ENCODE measurements around the gene TLE3. TPM values are rescaled to one million over a fixed set of nuclear protein-coding genes. Genes with fewer than 3 reads are reported as not detected.

TLE3 gene
- polyA plus RNA-seq, 3 donors = 12.8 to 117 (median 23.6) TPM

DNA sequence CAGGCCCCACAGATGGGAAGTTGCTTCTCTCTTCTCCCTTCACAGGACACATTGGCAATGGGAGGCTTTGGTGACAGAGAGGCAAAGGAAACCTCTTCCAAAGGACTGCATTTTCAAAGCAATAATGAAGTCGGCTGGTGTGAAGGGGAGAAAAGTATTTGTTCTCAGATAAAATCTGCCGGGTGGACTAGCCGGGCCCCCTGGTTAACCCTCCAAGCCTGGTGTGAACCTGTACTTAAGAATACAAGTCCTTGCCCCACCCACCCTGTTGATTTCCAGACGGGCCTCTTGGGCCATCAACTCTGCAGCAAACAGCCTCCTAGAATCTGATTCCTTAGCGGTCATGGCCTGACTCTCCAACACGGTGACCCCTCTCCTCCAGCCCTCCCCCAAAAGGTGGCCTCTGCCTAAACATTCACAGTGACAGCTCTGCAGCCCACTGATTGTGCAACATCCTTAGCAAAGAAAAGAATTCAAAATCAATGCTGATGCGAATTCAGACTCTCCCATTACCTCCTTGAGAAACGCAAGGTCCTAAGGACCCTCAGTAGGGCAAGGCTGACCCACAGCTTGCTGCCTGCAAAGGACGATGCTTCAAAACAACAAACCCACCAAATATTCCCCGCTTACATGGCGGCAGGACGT lies 9.9 kb downstream of the TLE3 start:
- Histone ChIP-seq H3K9ac (ENCODE audit: insufficient read depth, low read length, poor library complexity, severe bottlenecking) (no peak overlapping the region), H3K79me2 (ENCODE audit: insufficient read depth, low read length) (peaks cover 49% of the 10 kb centered on the region), H3K4me2 (replicated peaks; ENCODE audit: extremely low read depth, low read length, poor library complexity, severe bottlenecking) (no peak overlapping the region), H3K4me3 (replicated peaks in 1 of 3; ENCODE audit: low read depth in 2 of 3, low read length in 3 of 3) (no peak overlapping the region), H3K27ac (ENCODE audit: low read depth in 1 of 2, low read length in 2 of 2) (no peak overlapping the region), H4K20me1 (ENCODE audit: insufficient read depth, low read length) (peaks cover 100% of the 10 kb centered on the region), H2AFZ (ENCODE audit: insufficient read depth, low read depth, low read length, poor library complexity, severe bottlenecking) (no peak overlapping the region), H3K9me3 (replicated peaks in 1 of 2; ENCODE audit: control insufficient read depth in 1 of 2, insufficient read depth in 1 of 2, low read length in 2 of 2) (no peaks in the 10 kb centered on the region), H3K36me3 (replicated peaks in 1 of 2; ENCODE audit: control insufficient read depth in 1 of 2, insufficient read depth in 2 of 2, low read length in 2 of 2) (peaks cover 77 to 92% of the 10 kb centered on the region in 2 donors), H3K27me3 (ENCODE audit: control insufficient read depth in 2 of 2, insufficient read depth in 2 of 2, low read length in 2 of 2) (no peaks in the 10 kb centered on the region), H3K4me1 (ENCODE audit: control insufficient read depth in 1 of 2, insufficient read depth in 2 of 2, low read length in 2 of 2) (peaks cover 24 to 30% of the 10 kb centered on the region in 2 donors)
- intact Hi-C loops (cut with micrococcal nuclease) = no loop called here
- Mint-ChIP-seq H3K36me3 (peaks cover 95 to 96% of the 10 kb centered on the region in 2 donors), H3K27me3 (ENCODE audit: low read depth in 3 of 3) (peaks cover 0 to 6% (median 2%) of the 10 kb centered on the region in 3 donors), H3K4me1 (peaks cover 77% of the 10 kb centered on the region), H3K4me3 (no peak overlapping the region), H3K27ac (peak overlapping the region in 2 of 7 donors; percentile 50 to 83), H3K9me3 (peaks cover 0 to 3% (median 0%) of the 10 kb centered on the region in 7 donors)
- no peak for TF ChIP-seq CTCF (IDR thresholded peaks at IDR 0.05)
- 57% methylated on average over 7 of the region's 12 CpGs for WGBS (ENCODE audit: insufficient coverage)
- no peak for DNase-seq

DNA sequence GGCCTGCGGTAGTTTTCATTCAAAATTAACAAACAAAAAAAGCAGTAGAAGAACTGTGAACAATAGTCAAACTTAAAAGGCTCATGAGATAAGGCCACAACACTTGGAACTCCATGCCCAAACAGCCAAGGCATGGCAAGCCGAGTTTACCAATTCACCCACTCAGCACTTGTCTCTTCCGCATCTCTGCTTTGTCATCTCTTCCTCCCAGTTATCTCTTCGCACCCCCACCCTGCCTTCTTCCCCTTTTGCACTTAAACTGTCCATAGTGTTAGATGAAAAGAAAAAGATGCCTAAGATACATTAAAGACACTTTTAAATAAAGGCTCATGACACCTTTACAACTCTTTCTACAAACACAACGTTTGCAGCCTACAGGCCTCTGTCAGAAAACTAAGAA lies 11.1 kb downstream of the TLE3 start:
- Mint-ChIP-seq H3K9me3 (peaks cover 0 to 3% (median 0%) of the 10 kb centered on the region in 7 donors), H3K27ac (peak overlapping the region in 5 of 7 donors; percentile 28 to 83 (median 60)), H3K4me3 (peak overlapping the region; percentile 14 to 78), H3K27me3 (ENCODE audit: low read depth in 3 of 3) (peaks cover 0 to 3% (median 0%) of the 10 kb centered on the region in 3 donors), H3K4me1 (peaks cover 65% of the 10 kb centered on the region), H3K36me3 (peaks cover 95 to 96% of the 10 kb centered on the region in 2 donors)
- Histone ChIP-seq H3K4me2 (replicated peaks; ENCODE audit: extremely low read depth, low read length, poor library complexity, severe bottlenecking) (peak overlapping the region; percentile 12), H4K20me1 (ENCODE audit: insufficient read depth, low read length) (peaks cover 100% of the 10 kb centered on the region), H2AFZ (ENCODE audit: insufficient read depth, low read depth, low read length, poor library complexity, severe bottlenecking) (no peak overlapping the region), H3K79me2 (ENCODE audit: insufficient read depth, low read length) (peaks cover 47% of the 10 kb centered on the region), H3K27ac (ENCODE audit: low read depth in 1 of 2, low read length in 2 of 2) (no peak overlapping the region), H3K36me3 (replicated peaks in 1 of 2; ENCODE audit: control insufficient read depth in 1 of 2, insufficient read depth in 2 of 2, low read length in 2 of 2) (peaks cover 75 to 92% of the 10 kb centered on the region in 2 donors), H3K4me3 (replicated peaks in 1 of 3; ENCODE audit: low read depth in 2 of 3, low read length in 3 of 3) (peak overlapping the region in 1 of 3 experiments; percentile 5), H3K9ac (ENCODE audit: insufficient read depth, low read length, poor library complexity, severe bottlenecking) (no peak overlapping the region), H3K4me1 (ENCODE audit: control insufficient read depth in 1 of 2, insufficient read depth in 2 of 2, low read length in 2 of 2) (peaks cover 21 to 22% of the 10 kb centered on the region in 2 donors), H3K9me3 (replicated peaks in 1 of 2; ENCODE audit: control insufficient read depth in 1 of 2, insufficient read depth in 1 of 2, low read length in 2 of 2) (no peaks in the 10 kb centered on the region), H3K27me3 (ENCODE audit: control insufficient read depth in 2 of 2, insufficient read depth in 2 of 2, low read length in 2 of 2) (no peaks in the 10 kb centered on the region)
- 9% methylated on average over 1 of the region's 5 CpGs for WGBS (ENCODE audit: insufficient coverage)
- no peak for TF ChIP-seq CTCF (IDR thresholded peaks at IDR 0.05)
- peak; percentile 68 to 75 (median 74) for DNase-seq
- intact Hi-C loops (cut with micrococcal nuclease) = no loop called here
